Nephron (organoid): ENCODE measurements around the gene ZNF277.

Experiments
- H3K27ac Mint-ChIP-seq, 3 experiments: 2 replicates each; pipeline ENCODE4 v1.8.0; 2020; ENCODE audit warnings: mixed read lengths in 3 of 3, mild to moderate bottlenecking in 2 of 3, moderate library complexity in 1 of 3
- H3K27me3 Mint-ChIP-seq: 2 replicates; pipeline ENCODE4 v1.8.0; 2021; ENCODE audit warnings: low read depth, mild to moderate bottlenecking, moderate library complexity, mixed read lengths
- H3K36me3 Mint-ChIP-seq: 2 replicates; pipeline ENCODE4 v1.8.0; 2020; ENCODE audit warnings: low read depth, mixed read lengths
- H3K4me1 Mint-ChIP-seq: 2 replicates; pipeline ENCODE4 v1.8.0; 2020; ENCODE audit warnings: mixed read lengths
- H3K4me3 Mint-ChIP-seq, 3 experiments: 2 replicates each; pipeline ENCODE4 v1.8.0; 2020; ENCODE audit warnings: mild to moderate bottlenecking in 3 of 3, mixed read lengths in 3 of 3, moderate library complexity in 2 of 3
- H3K9me3 Mint-ChIP-seq: 2 replicates; pipeline ENCODE4 v1.8.0; 2020; ENCODE audit warnings: mixed read lengths
- CTCF ChIP-seq, 3 experiments: fragments of 200-600 bp; sonication (generic); IDR thresholded peaks; one replicate each; pipeline ENCODE4 v1.5.0; 2021; ENCODE audit warnings: antibody characterized with exemption in 3 of 3; ENCODE audit not compliant: unreplicated experiment in 3 of 3

ZNF277 gene

GRCh38 chr7:112171673-112172072, 34.8 kb upstream of the ZNF277 start:
- peaks cover 35% of the 10 kb centered on the region for H3K4me1 Mint-ChIP-seq
- no peak overlapping the region for H3K27ac Mint-ChIP-seq
- TF ChIP-seq CTCF (IDR thresholded peaks at IDR 0.05; ENCODE audit: unreplicated experiment in 3 of 3) = no peak
- H3K36me3 Mint-ChIP-seq = no peaks in the 10 kb centered on the region
- no peaks in the 10 kb centered on the region for H3K27me3 Mint-ChIP-seq
- no peaks in the 10 kb centered on the region for H3K9me3 Mint-ChIP-seq
- H3K4me3 Mint-ChIP-seq = no peak overlapping the region

- TF ChIP-seq CTCF (IDR thresholded peaks at IDR 0.05; ENCODE audit: unreplicated experiment in 3 of 3) = no peak
- H3K9me3 Mint-ChIP-seq = no peaks in the 10 kb centered on the region
- H3K4me3 Mint-ChIP-seq = no peak overlapping the region
- no peaks in the 10 kb centered on the region for H3K27me3 Mint-ChIP-seq
- no peaks in the 10 kb centered on the region for H3K36me3 Mint-ChIP-seq
- H3K27ac Mint-ChIP-seq = peak overlapping the region; percentile 19 to 72 (median 65)
- peaks cover 37% of the 10 kb centered on the region for H3K4me1 Mint-ChIP-seq
Observed at GRCh38 chr7:112172870-112173567, 33.5 kb upstream of the ZNF277 start.

- no peaks in the 10 kb centered on the region for H3K36me3 Mint-ChIP-seq
Observed at GRCh38 chr7:112173568-112173905, 33.0 kb upstream of the ZNF277 start.

GRCh38 chr7:112174192-112174591, 32.3 kb upstream of the ZNF277 start:
- H3K4me1 Mint-ChIP-seq = peaks cover 37% of the 10 kb centered on the region
- no peak for TF ChIP-seq CTCF (IDR thresholded peaks at IDR 0.05; ENCODE audit: unreplicated experiment in 3 of 3)
- H3K27ac Mint-ChIP-seq = no peak overlapping the region
- H3K36me3 Mint-ChIP-seq = no peaks in the 10 kb centered on the region
- no peaks in the 10 kb centered on the region for H3K27me3 Mint-ChIP-seq
- H3K9me3 Mint-ChIP-seq = no peaks in the 10 kb centered on the region
- H3K4me3 Mint-ChIP-seq = no peak overlapping the region

More at GRCh38 chr7:112173568-112173905, 33.0 kb upstream of the ZNF277 start:
- no peaks in the 10 kb centered on the region for H3K27me3 Mint-ChIP-seq
- no peaks in the 10 kb centered on the region for H3K9me3 Mint-ChIP-seq
- H3K27ac Mint-ChIP-seq = peak overlapping the region; percentile 19 to 72 (median 65)
- no peak for TF ChIP-seq CTCF (IDR thresholded peaks at IDR 0.05; ENCODE audit: unreplicated experiment in 3 of 3)
- peaks cover 37% of the 10 kb centered on the region for H3K4me1 Mint-ChIP-seq
- H3K4me3 Mint-ChIP-seq = no peak overlapping the region

- Mint-ChIP-seq H3K27me3 (peaks cover 8% of the 10 kb centered on the region), H3K4me3 (no peak overlapping the region), H3K27ac (no peak overlapping the region), H3K4me1 (peaks cover 37% of the 10 kb centered on the region), H3K9me3 (no peaks in the 10 kb centered on the region), H3K36me3 (no peaks in the 10 kb centered on the region)
- TF ChIP-seq CTCF (IDR thresholded peaks at IDR 0.05; ENCODE audit: unreplicated experiment in 3 of 3) = no peak
Observed at GRCh38 chr7:112176241-112176640, 30.3 kb upstream of the ZNF277 start.
